ENCODE measurements around the gene ARHGAP12. TPM values are rescaled to one million over a fixed set of nuclear protein-coding genes. Genes with fewer than 3 reads are reported as not detected.
"Not testable (repeated sequence)": the region's sequence is repeated elsewhere in the genome, so short reads cannot be mapped to it uniquely, and the experiment has no call there.

Gene ARHGAP12
- total RNA-seq, 3 donors from 2014 or later, result 40.0 to 102 (median 60.0) TPM

DNA sequence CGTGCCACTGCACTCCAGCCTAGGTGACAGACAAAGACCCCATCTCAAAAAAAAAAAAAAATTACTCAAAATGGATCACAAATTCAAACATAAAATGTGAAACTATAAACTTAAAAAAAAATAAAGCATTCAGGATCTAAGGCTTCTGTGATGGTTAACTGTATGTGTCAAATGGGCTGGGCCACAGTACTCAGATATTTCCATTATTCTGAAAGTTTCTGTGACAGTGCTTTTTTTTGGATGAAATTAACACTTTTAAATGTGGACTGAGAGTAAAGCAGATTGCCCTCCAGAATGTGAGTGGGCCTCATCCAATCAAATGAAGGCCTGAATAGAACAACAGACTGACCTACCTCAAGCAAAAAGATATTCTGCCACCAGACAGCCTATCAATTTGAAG is 26.0 kb downstream of the ARHGAP12 start:
- TF ChIP-seq POLR2A (IDR thresholded peaks at IDR 0.05), result no peak
- TF ChIP-seq POLR2AphosphoS5 (IDR thresholded peaks at IDR 0.05), result no peak
- TF ChIP-seq, protein P1, sequence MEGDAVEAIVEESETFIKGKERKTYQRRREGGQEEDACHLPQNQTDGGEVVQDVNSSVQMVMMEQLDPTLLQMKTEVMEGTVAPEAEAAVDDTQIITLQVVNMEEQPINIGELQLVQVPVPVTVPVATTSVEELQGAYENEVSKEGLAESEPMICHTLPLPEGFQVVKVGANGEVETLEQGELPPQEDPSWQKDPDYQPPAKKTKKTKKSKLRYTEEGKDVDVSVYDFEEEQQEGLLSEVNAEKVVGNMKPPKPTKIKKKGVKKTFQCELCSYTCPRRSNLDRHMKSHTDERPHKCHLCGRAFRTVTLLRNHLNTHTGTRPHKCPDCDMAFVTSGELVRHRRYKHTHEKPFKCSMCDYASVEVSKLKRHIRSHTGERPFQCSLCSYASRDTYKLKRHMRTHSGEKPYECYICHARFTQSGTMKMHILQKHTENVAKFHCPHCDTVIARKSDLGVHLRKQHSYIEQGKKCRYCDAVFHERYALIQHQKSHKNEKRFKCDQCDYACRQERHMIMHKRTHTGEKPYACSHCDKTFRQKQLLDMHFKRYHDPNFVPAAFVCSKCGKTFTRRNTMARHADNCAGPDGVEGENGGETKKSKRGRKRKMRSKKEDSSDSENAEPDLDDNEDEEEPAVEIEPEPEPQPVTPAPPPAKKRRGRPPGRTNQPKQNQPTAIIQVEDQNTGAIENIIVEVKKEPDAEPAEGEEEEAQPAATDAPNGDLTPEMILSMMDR (IDR thresholded peaks at IDR 0.05), result no peak
- no peak for DNase-seq (ENCODE audit: low spot score in 2 of 2)
- H3K9me3 ChIP-seq, result peaks cover 0 to 5% of the 10 kb centered on the region in 2 donors
- no peak overlapping the region for H3K27ac ChIP-seq
- H3K27me3 ChIP-seq, result no peaks in the 10 kb centered on the region
- intact Hi-C loops (cut with DNase I; ENCODE audit: low total_unique reads), result no loop called here
- H3K4me3 ChIP-seq, result no peak overlapping the region
- H3K36me3 ChIP-seq, result no peaks in the 10 kb centered on the region
- no peaks in the 10 kb centered on the region for H3K4me1 ChIP-seq

DNA sequence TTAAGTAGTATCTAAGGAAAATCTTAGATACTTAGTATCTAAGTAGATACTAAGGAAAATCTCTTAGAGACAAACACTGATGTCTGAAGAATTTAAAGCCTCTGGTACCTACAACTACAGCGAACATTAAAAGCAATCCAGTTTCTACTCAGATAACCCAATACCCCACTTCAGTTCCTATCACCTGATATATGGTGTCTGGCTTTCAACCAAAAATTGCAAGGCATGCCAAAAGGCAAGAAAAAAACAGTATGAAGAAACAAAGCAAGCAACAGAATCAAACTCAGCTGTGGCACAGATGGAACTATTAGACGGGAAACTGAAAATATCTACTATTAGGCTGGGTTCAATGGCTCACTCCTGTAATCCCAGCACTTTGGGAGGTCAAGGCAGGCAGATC is 31.1 kb downstream of the ARHGAP12 start:
- Histone ChIP-seq H3K4me1 (no peaks in the 10 kb centered on the region), H3K36me3 (no peaks in the 10 kb centered on the region), H3K9me3 (peaks cover 0 to 5% of the 10 kb centered on the region in 2 donors), H3K27ac (peak overlapping the region; percentile 38 to 39), H3K27me3 (no peaks in the 10 kb centered on the region), H3K4me3 (no peak overlapping the region)
- DNase-seq (ENCODE audit: low spot score in 2 of 2), result no peak
- intact Hi-C loops (cut with DNase I; ENCODE audit: low total_unique reads), result no loop called here
- TF ChIP-seq POLR2AphosphoS5 (IDR thresholded peaks at IDR 0.05), result no peak
- TF ChIP-seq, protein P1 (IDR thresholded peaks at IDR 0.05), result no peak
- no peak for TF ChIP-seq POLR2A (IDR thresholded peaks at IDR 0.05)

DNA sequence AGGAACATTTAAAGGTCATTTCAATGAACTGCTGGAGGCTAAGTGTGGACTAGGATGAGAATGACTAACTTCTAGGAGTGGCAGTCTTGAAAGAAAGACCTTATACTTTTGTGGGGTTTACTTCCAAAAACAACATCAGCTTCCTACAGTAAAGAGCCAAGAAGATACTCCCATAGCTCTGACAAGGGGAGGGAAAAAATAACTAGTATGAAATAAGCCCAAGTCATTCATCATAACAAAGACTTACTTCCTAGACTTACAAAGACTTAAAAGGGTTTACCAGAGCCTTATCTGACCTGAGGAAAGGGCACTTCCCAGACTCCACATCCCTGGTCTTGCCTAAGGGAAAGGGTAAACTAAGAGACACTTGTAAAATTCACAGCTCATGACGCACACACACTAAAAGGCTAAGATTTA is 31.7 kb downstream of the ARHGAP12 start:
- Histone ChIP-seq H3K36me3 (no peaks in the 10 kb centered on the region), H3K9me3 (peaks cover 0 to 5% of the 10 kb centered on the region in 2 donors), H3K27me3 (no peaks in the 10 kb centered on the region), H3K4me3 (no peak overlapping the region), H3K4me1 (no peaks in the 10 kb centered on the region), H3K27ac (peak overlapping the region; percentile 38 to 39)
- intact Hi-C loops (cut with DNase I; ENCODE audit: low total_unique reads), result no loop called here
- DNase-seq (ENCODE audit: low spot score in 2 of 2), result no peak
- TF ChIP-seq POLR2AphosphoS5 (IDR thresholded peaks at IDR 0.05), result no peak
- no peak for TF ChIP-seq POLR2A (IDR thresholded peaks at IDR 0.05)
- TF ChIP-seq, protein P1 (IDR thresholded peaks at IDR 0.05), result no peak

DNA sequence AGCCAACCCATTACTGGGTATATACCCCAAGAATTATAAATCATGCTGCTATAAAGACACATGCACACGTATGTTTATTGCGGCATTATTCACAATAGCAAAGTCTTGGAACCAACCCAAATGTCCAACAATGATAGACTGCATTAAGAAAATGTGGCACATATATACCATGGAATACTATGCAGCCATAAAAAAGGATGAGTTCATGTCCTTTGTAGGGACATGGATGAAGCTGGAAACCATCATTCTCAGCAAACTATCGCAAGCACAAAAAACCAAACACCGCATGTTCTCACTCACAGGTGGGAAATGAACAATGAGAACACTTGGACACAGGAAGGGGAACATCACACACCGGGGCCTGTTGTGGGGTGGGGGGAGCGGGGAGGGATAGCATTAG is 32.9 kb downstream of the ARHGAP12 start:
- H3K9me3 ChIP-seq; H3K4me1 ChIP-seq; H3K27ac ChIP-seq; intact Hi-C loops (cut with DNase I; ENCODE audit: low total_unique reads); H3K27me3 ChIP-seq; H3K4me3 ChIP-seq; DNase-seq (ENCODE audit: low spot score in 2 of 2); H3K36me3 ChIP-seq: not testable (repeated sequence)

DNA sequence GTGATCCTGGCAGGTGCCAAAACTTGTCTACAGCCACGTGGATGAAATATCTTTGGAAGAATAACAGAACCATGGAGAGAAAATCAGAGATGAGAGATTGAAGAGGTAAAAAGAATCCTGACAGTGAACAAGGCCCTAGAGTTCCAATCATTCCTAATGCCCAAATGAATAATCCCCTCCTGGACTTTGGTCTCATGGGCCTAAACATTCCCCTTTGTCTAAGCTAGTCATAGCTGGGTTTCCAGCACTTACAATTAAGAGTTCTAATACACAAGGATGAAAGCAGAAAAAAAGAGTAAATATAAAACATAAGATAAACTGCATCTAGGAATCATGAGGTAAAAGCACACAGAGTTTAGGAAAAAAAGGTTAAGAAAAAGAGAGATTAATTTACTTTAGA is 40.2 kb downstream of the ARHGAP12 start:
- TF ChIP-seq, protein P1 (IDR thresholded peaks at IDR 0.05), result no peak
- TF ChIP-seq POLR2AphosphoS5 (IDR thresholded peaks at IDR 0.05) (no peak), POLR2A (IDR thresholded peaks at IDR 0.05) (no peak)
- no peaks in the 10 kb centered on the region for H3K9me3 ChIP-seq
- no peaks in the 10 kb centered on the region for H3K4me1 ChIP-seq
- no peaks in the 10 kb centered on the region for H3K36me3 ChIP-seq
- DNase-seq (ENCODE audit: low spot score in 2 of 2), result no peak
- intact Hi-C loops (cut with DNase I; ENCODE audit: low total_unique reads), result no loop called here
- no peak overlapping the region for H3K27ac ChIP-seq
- no peak overlapping the region for H3K4me3 ChIP-seq
- H3K27me3 ChIP-seq, result no peaks in the 10 kb centered on the region

DNA sequence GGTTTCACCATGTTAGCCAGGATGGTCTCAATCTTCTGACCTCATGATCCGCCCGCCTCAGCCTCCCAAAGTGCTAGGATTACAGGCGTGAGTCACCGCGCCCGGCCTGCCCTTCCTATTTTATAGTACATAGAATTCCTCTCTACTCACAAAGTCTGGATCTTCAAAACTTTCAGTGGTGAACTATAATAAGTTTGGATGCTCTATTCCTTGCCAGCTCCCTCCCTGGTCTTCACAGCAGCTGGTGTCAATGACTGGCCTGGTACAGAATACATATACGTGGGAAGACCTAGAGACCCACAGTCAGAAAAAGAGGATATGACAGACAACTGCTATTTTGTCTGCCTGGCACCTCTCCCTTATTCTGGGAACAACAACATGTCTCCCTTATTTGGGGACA is 40.8 kb downstream of the ARHGAP12 start:
- Histone ChIP-seq H3K36me3 (no peaks in the 10 kb centered on the region), H3K27me3 (no peaks in the 10 kb centered on the region), H3K9me3 (no peaks in the 10 kb centered on the region), H3K4me3 (no peak overlapping the region), H3K4me1 (no peaks in the 10 kb centered on the region), H3K27ac (no peak overlapping the region)
- no peak for DNase-seq (ENCODE audit: low spot score in 2 of 2)
- intact Hi-C loops (cut with DNase I; ENCODE audit: low total_unique reads), result loop anchor here (2.0 kb wide), 1 partner anchor 77 kb away; no protein-coding TSS in a partner anchor
- TF ChIP-seq, protein P1 (IDR thresholded peaks at IDR 0.05), result no peak
- no peak for TF ChIP-seq POLR2A (IDR thresholded peaks at IDR 0.05)
- no peak for TF ChIP-seq POLR2AphosphoS5 (IDR thresholded peaks at IDR 0.05)
